ENCODE measurements around the gene POLR3H. TPM values are rescaled to one million over a fixed set of nuclear protein-coding genes. Genes with fewer than 3 reads are reported as not detected.
A peak's percentile ranks its signal among the peaks of the same experiment; 100 is the strongest.

Gene POLR3H
- total RNA-seq, 4 donors from 2014 or later, result 20.9 to 28.2 (median 23.0) TPM

DNA sequence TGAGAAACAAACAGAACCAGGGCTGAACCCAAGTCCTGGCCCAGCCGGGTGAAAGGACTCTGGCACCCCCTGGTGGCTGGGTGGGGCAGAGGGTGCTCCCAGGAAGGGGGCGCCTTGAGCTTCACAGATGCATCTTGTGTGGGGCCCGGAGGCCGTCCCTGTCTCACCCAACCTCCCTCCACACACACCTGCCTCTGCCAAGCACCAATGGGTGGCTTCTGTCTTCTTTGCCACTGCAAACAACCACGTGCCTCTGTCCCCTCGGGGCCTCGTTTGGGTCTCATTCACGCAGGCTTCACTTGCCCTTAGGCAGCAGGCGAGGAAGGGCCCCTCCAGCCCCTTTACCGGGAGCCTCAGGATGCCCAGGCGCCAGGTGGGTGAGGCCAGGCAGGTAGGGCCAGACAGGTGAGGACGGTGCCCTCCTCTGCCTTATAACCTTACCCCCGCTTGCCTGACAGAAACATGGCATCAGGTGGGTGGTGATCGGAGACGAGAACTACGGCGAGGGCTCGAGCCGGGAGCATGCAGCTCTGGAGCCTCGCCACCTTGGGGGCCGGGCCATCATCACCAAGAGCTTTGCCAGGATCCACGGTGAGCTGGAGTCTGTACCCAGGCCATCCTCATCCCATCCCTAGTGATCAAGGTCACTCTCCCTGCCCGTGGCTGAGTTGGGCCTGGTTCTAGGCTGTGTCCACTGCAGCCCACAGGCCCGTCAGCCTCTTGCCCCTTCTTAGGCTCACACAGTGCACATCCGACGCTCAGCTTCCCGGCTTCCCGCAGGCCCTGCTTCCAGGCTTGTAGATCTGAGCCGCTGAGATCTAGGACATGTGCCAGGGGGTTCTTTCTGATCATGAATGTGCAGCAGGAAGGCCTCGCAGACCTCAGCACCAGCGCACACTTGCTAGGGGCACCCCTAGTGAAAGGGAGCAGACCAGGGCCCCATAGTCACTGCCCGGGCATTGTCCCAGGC is 17.2 kb downstream of the POLR3H start:
- Histone ChIP-seq H3K9me3 (no peaks in the 10 kb centered on the region), H3K4me3 (no peak overlapping the region), H3K27me3 (no peaks in the 10 kb centered on the region), H3K4me1 (peaks cover 49 to 54% (median 51%) of the 10 kb centered on the region in 4 donors), H3K27ac (replicated peaks in 1 of 4) (peak overlapping the region; percentile 90 to 93 (median 92)), H3K36me3 (peaks cover 39 to 100% (median 86%) of the 10 kb centered on the region in 4 donors)
- 63% methylated on average over 16 of the region's 32 CpGs for WGBS
- TF ChIP-seq, protein P1, sequence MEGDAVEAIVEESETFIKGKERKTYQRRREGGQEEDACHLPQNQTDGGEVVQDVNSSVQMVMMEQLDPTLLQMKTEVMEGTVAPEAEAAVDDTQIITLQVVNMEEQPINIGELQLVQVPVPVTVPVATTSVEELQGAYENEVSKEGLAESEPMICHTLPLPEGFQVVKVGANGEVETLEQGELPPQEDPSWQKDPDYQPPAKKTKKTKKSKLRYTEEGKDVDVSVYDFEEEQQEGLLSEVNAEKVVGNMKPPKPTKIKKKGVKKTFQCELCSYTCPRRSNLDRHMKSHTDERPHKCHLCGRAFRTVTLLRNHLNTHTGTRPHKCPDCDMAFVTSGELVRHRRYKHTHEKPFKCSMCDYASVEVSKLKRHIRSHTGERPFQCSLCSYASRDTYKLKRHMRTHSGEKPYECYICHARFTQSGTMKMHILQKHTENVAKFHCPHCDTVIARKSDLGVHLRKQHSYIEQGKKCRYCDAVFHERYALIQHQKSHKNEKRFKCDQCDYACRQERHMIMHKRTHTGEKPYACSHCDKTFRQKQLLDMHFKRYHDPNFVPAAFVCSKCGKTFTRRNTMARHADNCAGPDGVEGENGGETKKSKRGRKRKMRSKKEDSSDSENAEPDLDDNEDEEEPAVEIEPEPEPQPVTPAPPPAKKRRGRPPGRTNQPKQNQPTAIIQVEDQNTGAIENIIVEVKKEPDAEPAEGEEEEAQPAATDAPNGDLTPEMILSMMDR (IDR thresholded peaks at IDR 0.05), result peak; percentile 90
- TF ChIP-seq POLR2A (IDR thresholded peaks at IDR 0.05; ENCODE audit: low read depth) (no peak), POLR2AphosphoS5 (IDR thresholded peaks at IDR 0.05) (peak; percentile 15 to 34), EP300 (IDR thresholded peaks at IDR 0.05) (no peak)
- no peak for DNase-seq (ENCODE audit: extremely low spot score)
- intact Hi-C loops (cut with DNase I), result loop anchor here (10.0 kb wide), 1 partner anchor 222 kb away; the partner anchor contains the start of gene ZC3H7B

DNA sequence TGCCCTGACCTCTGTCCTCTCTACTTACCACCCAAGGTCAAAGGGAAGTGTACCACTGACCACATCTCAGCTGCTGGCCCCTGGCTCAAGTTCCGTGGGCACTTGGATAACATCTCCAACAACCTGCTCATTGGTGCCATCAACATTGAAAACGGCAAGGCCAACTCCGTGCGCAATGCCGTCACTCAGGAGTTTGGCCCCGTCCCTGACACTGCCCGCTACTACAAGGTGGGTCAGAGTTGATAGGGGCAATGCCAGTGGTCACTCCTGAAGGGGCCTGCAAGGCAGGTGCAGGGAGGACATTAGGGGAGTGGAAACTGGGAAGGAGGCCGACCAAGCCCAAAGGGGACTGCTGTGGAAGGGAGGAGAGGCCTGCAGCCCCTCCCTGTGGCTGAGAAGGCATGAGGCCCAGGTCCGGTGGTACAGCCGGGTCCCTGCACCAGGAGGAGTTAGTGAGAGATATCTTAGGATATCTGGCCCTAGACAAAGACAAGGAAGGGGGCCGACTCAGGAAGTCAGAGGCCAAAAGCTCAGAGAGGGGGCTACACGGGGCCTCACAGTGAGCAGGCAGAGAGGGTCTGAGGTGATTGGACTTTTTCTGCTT is 17.9 kb downstream of the POLR3H start:
- intact Hi-C loops (cut with DNase I), result loop anchor here (10.0 kb wide), 1 partner anchor 222 kb away; the partner anchor contains the start of gene ZC3H7B
- Histone ChIP-seq H3K9me3 (no peaks in the 10 kb centered on the region), H3K27me3 (no peaks in the 10 kb centered on the region), H3K4me3 (no peak overlapping the region), H3K4me1 (peaks cover 41 to 51% (median 48%) of the 10 kb centered on the region in 4 donors), H3K27ac (replicated peaks in 1 of 4) (peak overlapping the region; percentile 90 to 93 (median 92)), H3K36me3 (peaks cover 38 to 100% (median 81%) of the 10 kb centered on the region in 4 donors)
- 58% methylated on average over 11 of the region's 12 CpGs for WGBS
- no peak for DNase-seq (ENCODE audit: extremely low spot score)
- TF ChIP-seq, protein P1 (IDR thresholded peaks at IDR 0.05), result no peak
- TF ChIP-seq POLR2AphosphoS5 (IDR thresholded peaks at IDR 0.05), result no peak
- TF ChIP-seq POLR2A (IDR thresholded peaks at IDR 0.05; ENCODE audit: low read depth), result no peak
- no peak for TF ChIP-seq EP300 (IDR thresholded peaks at IDR 0.05)

DNA sequence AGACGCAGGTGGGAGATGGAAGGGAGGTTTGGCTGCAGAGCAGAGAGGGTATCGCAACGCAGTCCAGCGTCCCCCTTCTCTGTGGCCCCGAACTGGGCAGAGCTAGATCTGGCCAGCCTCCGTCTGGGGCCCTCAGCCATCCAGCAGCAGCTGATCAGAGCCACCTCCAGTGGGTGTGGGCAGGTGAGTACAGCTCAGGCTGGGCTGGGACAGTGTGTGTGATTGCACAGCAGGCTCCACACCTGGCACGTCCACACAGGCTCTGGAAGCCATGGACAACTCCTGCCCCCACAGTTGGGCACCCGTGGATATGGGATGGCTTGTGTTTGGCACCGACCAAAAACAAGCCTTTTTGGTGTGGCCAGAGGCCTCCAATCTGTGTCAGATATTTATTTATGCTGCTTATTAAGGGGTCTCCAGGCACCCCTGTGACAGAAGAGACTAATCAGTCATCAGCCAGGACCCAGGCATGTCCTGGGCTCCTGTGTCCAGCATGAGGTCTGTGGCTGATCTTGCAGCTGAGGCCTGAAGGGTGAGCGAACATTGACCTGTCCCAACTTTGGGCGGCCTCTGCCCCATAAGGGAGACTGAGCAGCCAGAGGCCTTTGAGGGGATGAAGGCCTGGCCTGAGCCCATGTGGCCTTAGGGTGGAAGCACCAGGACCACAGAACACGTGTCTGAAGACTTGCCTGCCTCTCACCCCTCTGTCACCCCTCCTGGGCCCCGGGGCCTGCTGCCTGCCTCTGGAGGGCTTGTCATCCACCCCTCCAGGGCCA is 18.6 kb downstream of the POLR3H start:
- Histone ChIP-seq H3K4me1 (peaks cover 41 to 50% (median 48%) of the 10 kb centered on the region in 4 donors), H3K4me3 (no peak overlapping the region), H3K27me3 (no peaks in the 10 kb centered on the region), H3K36me3 (peaks cover 34 to 97% (median 78%) of the 10 kb centered on the region in 4 donors), H3K27ac (replicated peaks in 1 of 4) (peak overlapping the region; percentile 90 to 93 (median 92)), H3K9me3 (no peaks in the 10 kb centered on the region)
- TF ChIP-seq POLR2A (IDR thresholded peaks at IDR 0.05; ENCODE audit: low read depth) (no peak), POLR2AphosphoS5 (IDR thresholded peaks at IDR 0.05) (no peak), EP300 (IDR thresholded peaks at IDR 0.05) (no peak)
- TF ChIP-seq, protein P1 (IDR thresholded peaks at IDR 0.05), result no peak
- DNase-seq (ENCODE audit: extremely low spot score), result no peak
- 87% methylated on average over 7 of the region's 13 CpGs for WGBS
- intact Hi-C loops (cut with DNase I), result loop anchor here (10.0 kb wide), 1 partner anchor 221 kb away; the partner anchor contains the start of gene ZC3H7B

DNA sequence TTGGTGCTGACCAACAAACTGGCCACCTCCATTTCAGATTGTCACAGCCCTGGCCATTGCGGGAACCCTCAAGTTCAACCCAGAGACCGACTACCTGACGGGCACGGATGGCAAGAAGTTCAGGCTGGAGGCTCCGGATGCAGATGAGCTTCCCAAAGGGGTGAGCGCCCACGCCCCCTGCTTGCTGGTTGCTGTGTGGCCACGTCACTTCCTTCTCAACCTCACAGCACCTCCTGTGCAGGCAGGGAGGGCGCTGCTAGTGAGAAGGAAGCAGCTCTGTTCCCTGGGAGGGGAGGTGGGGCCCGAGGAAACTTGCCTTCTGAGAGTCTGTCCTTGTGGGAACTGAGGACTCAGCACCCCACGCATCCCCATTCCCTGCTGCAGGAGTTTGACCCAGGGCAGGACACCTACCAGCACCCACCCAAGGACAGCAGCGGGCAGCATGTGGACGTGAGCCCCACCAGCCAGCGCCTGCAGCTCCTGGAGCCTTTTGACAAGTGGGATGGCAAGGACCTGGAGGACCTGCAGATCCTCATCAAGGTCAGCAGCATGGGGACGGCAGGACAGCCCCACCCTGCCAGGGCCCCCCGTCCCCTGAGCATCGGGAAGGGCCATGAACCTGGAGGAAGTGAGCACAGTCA is 19.3 kb downstream of the POLR3H start:
- intact Hi-C loops (cut with DNase I), result loop anchor here (10.0 kb wide), 1 partner anchor 220 kb away; the partner anchor contains the start of gene ZC3H7B
- Histone ChIP-seq H3K4me1 (peaks cover 41 to 50% (median 48%) of the 10 kb centered on the region in 4 donors), H3K9me3 (no peaks in the 10 kb centered on the region), H3K27ac (replicated peaks in 1 of 4) (peak overlapping the region; percentile 90 to 93 (median 92)), H3K36me3 (peaks cover 34 to 97% (median 78%) of the 10 kb centered on the region in 4 donors), H3K4me3 (peak overlapping the region in 1 of 4 donors; percentile 7), H3K27me3 (no peaks in the 10 kb centered on the region)
- 64% methylated on average over 10 of the region's 17 CpGs for WGBS
- TF ChIP-seq EP300 (IDR thresholded peaks at IDR 0.05) (no peak), POLR2AphosphoS5 (IDR thresholded peaks at IDR 0.05) (no peak)
- TF ChIP-seq, protein P1 (IDR thresholded peaks at IDR 0.05), result peak in 1 of 3 experiments; percentile 1
- DNase-seq (ENCODE audit: extremely low spot score), result no peak
